Retinal pigment epithelial cell (primary cell): ENCODE data around the gene NEUROD4.

Experiments used
- DNase-seq: peaks from one replicate; pipeline ENCODE4 v3.0.0-alpha.2; 2010; ENCODE audit warnings: low read depth
- H3K4me3 ChIP-seq: 2 replicates; pipeline ENCODE4 v1.5.1; 2011; ENCODE audit warnings: mild to moderate bottlenecking, low read length, control low read depth, moderate library complexity
- TF ChIP-seq, protein P1 (sequence below): conservative IDR thresholded peaks from 2 replicates; pipeline ENCODE4 v1.5.1; 2011; ENCODE audit warnings: low read depth, low read length, control low read depth, inconsistent platforms

NEUROD4 gene

DNA sequence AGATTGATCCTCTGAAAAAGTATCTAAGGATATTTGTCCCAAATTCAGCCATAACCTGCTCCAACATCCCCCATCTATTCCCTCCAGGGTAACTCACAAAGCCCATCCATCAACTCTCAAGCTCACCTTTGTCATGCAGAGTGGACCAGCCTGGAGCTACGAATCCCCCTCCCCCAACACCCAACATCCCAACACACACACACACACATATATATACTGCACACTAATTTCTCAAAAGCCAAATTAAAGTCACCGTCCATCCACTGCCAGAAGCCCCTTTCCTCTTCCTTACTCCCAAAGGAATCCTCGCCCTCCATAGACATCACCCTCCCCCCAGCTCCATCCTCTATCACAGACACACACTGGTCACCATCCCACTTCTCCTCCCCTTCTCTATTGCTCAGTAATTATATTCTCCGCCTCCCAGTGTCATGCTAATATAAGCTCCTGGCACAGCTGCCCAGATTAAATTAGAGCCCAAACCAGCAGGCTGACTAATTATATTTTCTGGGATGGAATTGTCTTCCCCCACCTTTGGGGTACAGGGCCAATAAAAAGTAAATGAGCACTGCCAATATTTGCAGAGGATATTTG, 21.7 kb upstream of the NEUROD4 start:
- DNase-seq: no peak
- TF ChIP-seq, protein P1, sequence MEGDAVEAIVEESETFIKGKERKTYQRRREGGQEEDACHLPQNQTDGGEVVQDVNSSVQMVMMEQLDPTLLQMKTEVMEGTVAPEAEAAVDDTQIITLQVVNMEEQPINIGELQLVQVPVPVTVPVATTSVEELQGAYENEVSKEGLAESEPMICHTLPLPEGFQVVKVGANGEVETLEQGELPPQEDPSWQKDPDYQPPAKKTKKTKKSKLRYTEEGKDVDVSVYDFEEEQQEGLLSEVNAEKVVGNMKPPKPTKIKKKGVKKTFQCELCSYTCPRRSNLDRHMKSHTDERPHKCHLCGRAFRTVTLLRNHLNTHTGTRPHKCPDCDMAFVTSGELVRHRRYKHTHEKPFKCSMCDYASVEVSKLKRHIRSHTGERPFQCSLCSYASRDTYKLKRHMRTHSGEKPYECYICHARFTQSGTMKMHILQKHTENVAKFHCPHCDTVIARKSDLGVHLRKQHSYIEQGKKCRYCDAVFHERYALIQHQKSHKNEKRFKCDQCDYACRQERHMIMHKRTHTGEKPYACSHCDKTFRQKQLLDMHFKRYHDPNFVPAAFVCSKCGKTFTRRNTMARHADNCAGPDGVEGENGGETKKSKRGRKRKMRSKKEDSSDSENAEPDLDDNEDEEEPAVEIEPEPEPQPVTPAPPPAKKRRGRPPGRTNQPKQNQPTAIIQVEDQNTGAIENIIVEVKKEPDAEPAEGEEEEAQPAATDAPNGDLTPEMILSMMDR: no peak
- H3K4me3 ChIP-seq: no peak overlapping the region

DNA sequence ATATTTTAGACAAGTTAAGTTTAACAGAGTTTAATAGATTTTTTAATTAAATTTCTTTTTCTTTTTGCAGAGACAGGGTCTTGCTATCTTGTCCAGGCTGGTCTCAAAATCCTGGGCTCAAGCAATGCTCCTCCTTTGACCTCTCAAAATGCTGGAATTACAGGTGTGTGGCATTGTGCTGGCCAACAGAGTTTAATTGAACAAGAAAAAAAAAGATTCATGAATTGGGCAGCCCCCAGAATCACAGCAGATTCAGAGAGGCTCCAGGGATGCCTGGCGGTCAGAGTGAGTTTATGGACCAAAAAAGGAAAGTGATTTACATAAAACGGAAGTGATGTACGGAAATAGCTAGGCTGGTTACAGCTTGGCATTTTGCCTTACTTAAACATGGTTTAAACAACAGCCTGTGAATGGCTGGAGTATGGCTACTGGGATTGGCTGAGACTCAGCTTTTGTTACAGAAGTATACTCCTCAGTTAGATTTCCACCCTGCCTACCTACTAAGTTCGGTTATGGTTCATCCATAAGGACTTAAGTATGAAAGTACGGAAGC, 20.7 kb upstream of the NEUROD4 start:
- H3K4me3 ChIP-seq: no peak overlapping the region
- TF ChIP-seq, protein P1: no peak
- no peak for DNase-seq

DNA sequence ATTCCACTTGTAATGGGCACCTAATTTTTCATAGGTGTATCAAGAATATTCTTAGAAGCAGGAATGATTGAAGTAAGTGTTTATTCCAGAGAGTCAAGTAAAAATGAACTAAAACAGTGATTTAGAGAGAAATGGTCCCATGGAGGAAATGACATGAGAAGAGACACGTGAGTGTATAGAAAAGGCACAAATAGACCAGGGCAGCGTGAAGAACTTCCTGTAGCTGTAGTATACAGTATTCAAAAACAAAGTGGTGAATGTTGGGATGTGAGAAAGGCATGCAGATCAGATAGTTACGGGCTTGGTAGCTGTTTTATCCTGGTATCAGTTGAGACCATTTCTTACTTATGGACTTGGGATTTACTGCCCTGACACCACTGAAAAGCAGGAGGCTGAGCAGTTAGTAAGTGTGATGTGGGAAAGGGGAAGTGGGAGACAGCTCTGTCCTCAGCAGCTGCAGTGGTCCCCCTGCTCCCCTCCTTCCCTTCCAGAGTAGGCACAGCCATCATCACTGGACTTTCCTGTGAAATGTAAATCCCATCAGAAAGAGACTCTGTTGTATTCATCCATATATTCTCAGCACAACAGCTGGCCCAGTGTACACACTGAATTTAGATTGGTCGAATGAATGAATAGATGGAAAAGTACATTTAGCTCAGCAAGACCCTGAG, 18.4 kb upstream of the NEUROD4 start:
- DNase-seq: no peak
- no peak overlapping the region for H3K4me3 ChIP-seq
- TF ChIP-seq, protein P1: no peak

DNA sequence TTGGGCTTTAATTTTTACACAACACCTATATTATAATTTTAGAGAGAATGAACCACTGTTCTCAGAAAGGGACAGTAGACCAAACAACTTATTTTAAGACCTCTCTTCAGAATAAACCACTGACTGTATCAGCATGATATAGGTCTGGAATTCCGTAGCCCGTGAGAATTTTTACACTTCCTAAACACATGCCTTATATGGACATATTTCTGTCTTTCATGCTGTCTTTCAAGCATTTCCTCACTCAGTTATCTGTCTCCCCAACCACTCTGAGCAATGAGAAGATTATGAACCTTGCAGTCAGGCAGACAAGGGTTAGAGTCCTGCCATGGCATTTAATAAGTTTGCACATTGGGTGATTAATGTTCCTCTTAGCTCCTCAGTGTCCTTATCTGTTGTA, 17.4 kb upstream of the NEUROD4 start:
- no peak for DNase-seq
- TF ChIP-seq, protein P1: no peak
- no peak overlapping the region for H3K4me3 ChIP-seq

DNA sequence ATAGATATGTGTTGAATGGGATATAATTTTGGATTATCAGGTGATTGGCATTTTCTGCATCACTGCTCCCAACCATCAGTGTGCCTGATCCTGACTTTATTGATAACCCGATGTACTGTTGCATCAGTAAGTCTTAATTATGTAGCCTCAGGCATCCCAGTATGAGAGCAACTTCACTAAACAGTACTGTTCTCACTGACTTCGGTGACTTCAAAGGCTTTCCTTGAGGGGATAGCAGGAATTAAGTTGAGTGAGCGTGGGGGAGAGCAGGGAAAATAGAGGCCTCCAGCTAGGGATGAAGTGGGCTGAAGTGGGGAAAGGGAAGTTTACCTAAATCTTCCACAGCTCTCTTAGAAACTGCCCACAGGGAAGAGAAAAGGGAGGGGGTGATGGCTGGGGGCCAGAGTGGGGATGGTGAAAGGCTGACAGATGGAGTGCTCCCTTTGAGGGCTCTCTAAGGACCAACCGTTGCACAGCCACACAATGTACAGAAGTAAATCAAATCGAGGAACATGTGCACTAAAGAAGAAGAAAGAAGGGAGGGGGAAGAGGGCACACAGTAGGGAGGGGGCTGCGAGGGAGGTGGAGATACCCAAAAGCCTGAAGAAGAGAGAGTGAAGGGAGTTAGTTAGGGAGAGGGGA, 10.7 kb upstream of the NEUROD4 start:
- DNase-seq: no peak
- TF ChIP-seq, protein P1: no peak
- H3K4me3 ChIP-seq: no peak overlapping the region

DNA sequence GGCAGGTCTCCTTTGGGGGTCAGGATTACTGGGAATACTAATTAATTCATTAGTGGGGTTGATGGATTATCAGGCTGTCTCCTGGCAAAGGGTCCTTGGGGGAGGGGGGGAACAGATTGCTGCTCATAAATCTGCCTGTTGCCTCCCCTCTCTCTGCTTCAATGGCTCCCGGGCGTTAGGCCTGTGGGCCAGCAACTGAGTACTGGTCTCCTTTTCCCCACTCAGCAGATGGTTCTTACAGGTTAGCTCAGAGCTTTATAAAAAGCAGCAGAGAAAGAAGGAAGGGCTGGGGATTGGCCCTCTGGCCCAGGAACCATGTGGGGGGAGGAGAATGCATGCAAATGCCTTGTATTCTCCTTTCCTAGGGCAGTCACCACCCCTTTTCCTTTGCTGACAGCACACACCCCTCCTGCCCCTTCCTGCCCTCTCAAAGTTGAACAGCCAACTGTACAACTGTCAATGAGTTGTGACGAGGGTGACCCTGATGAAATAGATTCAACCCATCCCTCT, 2.3 kb upstream of the NEUROD4 start:
- TF ChIP-seq, protein P1: no peak
- no peak overlapping the region for H3K4me3 ChIP-seq
- DNase-seq: no peak
